A549 (cell line): ENCODE data around the gene JARID2. TPM values are rescaled to one million over a fixed set of nuclear protein-coding genes. Genes with fewer than 3 reads are reported as not detected.

ENCODE experiments used
- ATAC-seq, 2 experiments: fragments of 200-7000 bp in 1 of 2; fragments of >200 bp in 1 of 2; cut with Nextera tagmentation in 1 of 2; cut with Tn5 transposase in 1 of 2; 3 replicates each; pipeline versions ENCODE4 v1.8.0 to v1.9.1; 2018 to 2020; ENCODE audit warnings: mild to moderate bottlenecking in 1 of 2, moderate library complexity in 1 of 2
- CTCF ChIA-PET: fragments of 300-600 bp; sonication (Branson Sonifier 250); formaldehyde crosslinking; extraction: SDS; loops from one replicate; lab custom pipeline; 2021; ENCODE audit warnings: antibody characterized with exemption, inconsistent platforms; lab: Yijun Ruan, JAX
- POLR2A ChIA-PET: fragments of 350-600 bp; formaldehyde crosslinking; extraction: SDS; loops from one replicate; lab custom pipeline; 2021; ENCODE audit warnings: antibody characterized with exemption, inconsistent platforms; lab: Yijun Ruan, JAX
- DNase-seq, 2 experiments: peaks; one replicate each; pipeline versions ENCODE4 v3.0.0 to v3.0.0-alpha.2; 2011 to 2016; ENCODE audit warnings: low read depth in 1 of 2, low spot score in 1 of 2
- FAIRE-seq: peaks from 2 replicates; lab custom pipeline; 2011; peaks lifted over from hg19 to GRCh38; lab: Jason Lieb, UNC
- H3K27ac ChIP-seq, 2 experiments: fragments of >200 bp; sonication (Bioruptor Twin); formaldehyde crosslinking; 3 replicates each; pipeline ENCODE4 v1.5.1; 2016 to 2017
- H3K4me1 ChIP-seq: fragments of >200 bp; sonication (Bioruptor Twin); formaldehyde crosslinking; 3 replicates; pipeline ENCODE4 v1.6.1; 2016
- H3K4me2 ChIP-seq: fragments of >200 bp; sonication (Bioruptor Twin); formaldehyde crosslinking; 3 replicates; pipeline ENCODE4 v1.6.1; 2016
- H3K4me3 ChIP-seq: fragments of >200 bp; sonication (Bioruptor Twin); formaldehyde crosslinking; 3 replicates; pipeline ENCODE4 v1.5.1; 2016
- H3K9me3 ChIP-seq: fragments of >200 bp; sonication (Bioruptor Twin); formaldehyde crosslinking; 3 replicates; pipeline ENCODE4 v1.6.1; 2016
- ATOH8 ChIP-seq: fragments of 250-450 bp; sonication (Bioruptor Pico); IDR thresholded peaks from 2 replicates; pipeline ENCODE4 v1.5.0; 2020; ENCODE audit warnings: low read depth, mild to moderate bottlenecking, moderate library complexity
- BHLHE40 ChIP-seq: IDR thresholded peaks from 2 replicates; pipeline ENCODE4 v1.6.1; 2012; ENCODE audit warnings: low read depth, low read length, inconsistent platforms
- CBX8 ChIP-seq: fragments of 200-600 bp; sonication (generic); IDR thresholded peaks from 2 replicates; pipeline ENCODE4 v1.6.1; 2016
- CEBPB ChIP-seq, 2 experiments: fragments of >200 bp in 1 of 2; sonication (Bioruptor Twin) in 1 of 2; formaldehyde crosslinking in 1 of 2; IDR thresholded peaks; 2 replicates each; pipeline ENCODE4 v1.6.1; 2012 to 2016
- CHD4 ChIP-seq: fragments of 200-600 bp; sonication (generic); IDR thresholded peaks from 2 replicates; pipeline ENCODE4 v1.6.1; 2016; ENCODE audit warnings: antibody characterized with exemption, mild to moderate bottlenecking, borderline replicate concordance
- EHF ChIP-seq: fragments of 250-450 bp; sonication (Bioruptor Pico); IDR thresholded peaks from 2 replicates; pipeline ENCODE4 v1.5.0; 2020; ENCODE audit warnings: mild to moderate bottlenecking
- ESRRA ChIP-seq: fragments of 150-350 bp; IDR thresholded peaks from 2 replicates; pipeline ENCODE4 v1.6.1; 2014; ENCODE audit warnings: mild to moderate bottlenecking, low read length, borderline replicate concordance
- FOXS1 ChIP-seq: fragments of 250-450 bp; sonication (Bioruptor Pico); IDR thresholded peaks from 2 replicates; pipeline ENCODE4 v1.5.0; 2020; ENCODE audit warnings: mild to moderate bottlenecking, moderate library complexity
- GATA3 ChIP-seq: IDR thresholded peaks from 2 replicates; pipeline ENCODE4 v1.6.1; 2012; ENCODE audit warnings: borderline replicate concordance
- HDAC2 ChIP-seq: fragments of 200-600 bp; sonication (generic); IDR thresholded peaks from 2 replicates; pipeline ENCODE4 v1.6.1; 2016
- HEYL ChIP-seq: fragments of 250-450 bp; sonication (Bioruptor Pico); IDR thresholded peaks from 2 replicates; pipeline ENCODE4 v1.8.0; 2021; ENCODE audit warnings: mild to moderate bottlenecking, moderate library complexity
- HMGXB4 ChIP-seq: fragments of 250-450 bp; sonication (Bioruptor Pico); IDR thresholded peaks from 2 replicates; pipeline ENCODE4 v1.5.0; 2021; ENCODE audit warnings: mild to moderate bottlenecking, moderate library complexity, borderline replicate concordance
- HOXB5 ChIP-seq: fragments of 250-450 bp; sonication (Bioruptor Pico); IDR thresholded peaks from 2 replicates; pipeline ENCODE4 v1.5.0; 2020; ENCODE audit warnings: mild to moderate bottlenecking, moderate library complexity
- KDM5A ChIP-seq: fragments of 200-600 bp; sonication (generic); IDR thresholded peaks from 2 replicates; pipeline ENCODE4 v1.6.1; 2016; ENCODE audit warnings: antibody characterized with exemption, mild to moderate bottlenecking
- MAFK ChIP-seq: fragments of 450-650 bp; IDR thresholded peaks from 2 replicates; pipeline ENCODE4 v1.6.1; 2014; ENCODE audit not compliant: partially characterized antibody
- MAZ ChIP-seq: fragments of 150-350 bp; IDR thresholded peaks from 2 replicates; pipeline ENCODE4 v1.6.1; 2014; ENCODE audit warnings: antibody characterized with exemption, low read depth, low read length, borderline replicate concordance
- RARB ChIP-seq: fragments of 250-450 bp; sonication (Bioruptor Pico); IDR thresholded peaks from 2 replicates; pipeline ENCODE4 v1.8.0; 2021; ENCODE audit warnings: mild to moderate bottlenecking, moderate library complexity
- REST ChIP-seq: fragments of 200-600 bp; sonication (generic); IDR thresholded peaks from 2 replicates; pipeline ENCODE4 v1.6.1; 2016; ENCODE audit warnings: antibody characterized with exemption, mild to moderate bottlenecking, moderate library complexity
- RFX5 ChIP-seq: fragments of 450-650 bp; IDR thresholded peaks from 2 replicates; pipeline ENCODE4 v1.7.1; 2014; ENCODE audit warnings: antibody characterized with exemption, mild to moderate bottlenecking, moderate library complexity
- RNF2 ChIP-seq: fragments of 200-600 bp; sonication (generic); IDR thresholded peaks from 2 replicates; pipeline ENCODE4 v1.6.1; 2016; ENCODE audit warnings: low read depth, mild to moderate bottlenecking, antibody characterized with exemption, moderate library complexity, borderline replicate concordance
- SREBF2 ChIP-seq: fragments of 450-650 bp; IDR thresholded peaks from 2 replicates; pipeline ENCODE4 v1.6.1; 2014; ENCODE audit warnings: mild to moderate bottlenecking, moderate library complexity
- TP53 ChIP-seq: fragments of 250-450 bp; sonication (Bioruptor Pico); IDR thresholded peaks from 2 replicates; pipeline ENCODE4 v1.5.0; 2021; ENCODE audit warnings: mild to moderate bottlenecking, moderate library complexity
- USF2 ChIP-seq: fragments of 450-650 bp; IDR thresholded peaks from 2 replicates; pipeline ENCODE4 v1.6.1; 2014; ENCODE audit warnings: antibody characterized with exemption
- ZFP36 ChIP-seq: fragments of 450-650 bp; IDR thresholded peaks from 2 replicates; pipeline ENCODE4 v1.6.1; 2014; ENCODE audit warnings: borderline replicate concordance; ENCODE audit not compliant: partially characterized antibody
- WGBS: methylation state at CpG from one replicate; pipeline ENCODE4 v1.1.6; 2017; ENCODE audit errors: missing lambda C conversion rate; 5-methylcytosine and 5-hydroxymethylcytosine counted together
- polyA plus RNA-seq, 4 experiments: library from polyadenylated mRNA; depleted of rRNA in 3 of 4; stranded (reverse); fragments of >200 nt; fragmentation: RNase III in 1 of 4; extraction: RNeasy Plus Mini Kit Qiagen cat#74134 plus additional on column Dnase treatment in 1 of 4; gene quantifications; 2 replicates in 3 of 4; 3 replicates in 1 of 4; pipeline ENCODE4 v1.2.3, GENCODE V29; 2011 to 2017

JARID2 gene
- polyA plus RNA-seq, 2 of the 4 experiments (the other 2 are of a cell fraction) = 7.8 to 8.3 TPM

- ATAC-seq = no peak
- WGBS = 94% methylated on average over 8 of the region's 16 CpGs
- Histone ChIP-seq H3K4me2 (no peak overlapping the region), H3K9me3 (no peaks in the 10 kb centered on the region), H3K4me3 (no peak overlapping the region), H3K4me1 (no peaks in the 10 kb centered on the region)
- ChIA-PET POLR2A (no interaction called here), CTCF (interaction anchor here (0.9 to 1.0 kb wide), 2 partner anchors 14 to 104 kb away, joined by 3 to 4 read pairs; no protein-coding TSS in a partner anchor)
- FAIRE-seq = no peak
- TF ChIP-seq RNF2 = no peak
- no peak for TF ChIP-seq FOXS1 (CRISPR knock-in tag)
- TF ChIP-seq CHD4 = no peak
- no peak for TF ChIP-seq CEBPB (IDR thresholded peaks at IDR 0.05)
- no peak for TF ChIP-seq REST
- TF ChIP-seq MAFK = no peak
- TF ChIP-seq KDM5A = no peak
- TF ChIP-seq RARB (CRISPR knock-in tag) = no peak
- no peak for TF ChIP-seq GATA3
- no peak for TF ChIP-seq HDAC2
- no peak for TF ChIP-seq BHLHE40
- no peak for TF ChIP-seq EHF
- TF ChIP-seq, all 56 proteins: peak for 0
- DNase-seq = no peak
- no peak overlapping the region for H3K27ac ChIP-seq
Observed at GRCh38 chr6:15510536-15511247, 264.8 kb downstream of the JARID2 start.

- no peak overlapping the region for H3K4me3 ChIP-seq
- 96% methylated on average over 8 of the region's 14 CpGs for WGBS
- CTCF ChIA-PET = interaction anchor here (0.9 to 2.3 kb wide), 4 partner anchors 9 to 103 kb away, joined by 3 to 5 read pairs (median 4); no protein-coding TSS in a partner anchor
- ATAC-seq (no peak), FAIRE-seq (no peak), DNase-seq (no peak)
- H3K4me2 ChIP-seq = no peak overlapping the region
- H3K27ac ChIP-seq = no peak overlapping the region
- H3K9me3 ChIP-seq = no peaks in the 10 kb centered on the region
- POLR2A ChIA-PET = no interaction called here
- no peaks in the 10 kb centered on the region for H3K4me1 ChIP-seq
- no peak for TF ChIP-seq RFX5
- no peak for TF ChIP-seq SREBF2
- no peak for TF ChIP-seq ZFP36
- no peak for TF ChIP-seq CBX8
- TF ChIP-seq ESRRA = no peak
- TF ChIP-seq MAZ = no peak
- no peak for TF ChIP-seq USF2
- TF ChIP-seq HMGXB4 (CRISPR knock-in tag) = no peak
- TF ChIP-seq REST = no peak
- TF ChIP-seq HOXB5 (CRISPR knock-in tag) = no peak
- TF ChIP-seq HEYL (CRISPR knock-in tag) = no peak
- no peak for TF ChIP-seq RARB (CRISPR knock-in tag)
- no peak for TF ChIP-seq KDM5A
- no peak for TF ChIP-seq TP53
- no peak for TF ChIP-seq ATOH8
Observed at GRCh38 chr6:15511248-15512125, 265.6 kb downstream of the JARID2 start.
